Measurements from ENCODE around the gene SORL1. TPM values are rescaled to one million over a fixed set of nuclear protein-coding genes. Genes with fewer than 3 reads are reported as not detected.
"Not testable (repeated sequence)": the region's sequence is repeated elsewhere in the genome, so short reads cannot be mapped to it uniquely, and the experiment has no call there.

The SORL1 gene
- total RNA-seq, 2 donors from 2014 or later, result 273 to 331 TPM

- ATAC-seq (no peak), DNase-seq (no peak)
- Mint-ChIP-seq H3K36me3 (ENCODE audit: low read depth) (peaks cover 17% of the 10 kb centered on the region), H3K4me1 (peaks cover 16% of the 10 kb centered on the region), H3K27me3 (no peaks in the 10 kb centered on the region), H3K27ac (peak overlapping the region; percentile 77), H3K4me3 (no peak overlapping the region)
- no peaks in the 10 kb centered on the region for H3K9me3 ChIP-seq (ENCODE audit: control insufficient read depth, low read length, poor library complexity, severe bottlenecking)
Measured at GRCh38 chr11:121566279-121567168, 114.4 kb downstream of the SORL1 start.

GRCh38 chr11:121567995-121568394 is 115.9 kb downstream of the SORL1 start:
- Mint-ChIP-seq H3K27ac (peak overlapping the region; percentile 77), H3K36me3 (ENCODE audit: low read depth) (peaks cover 14% of the 10 kb centered on the region), H3K4me3 (no peak overlapping the region), H3K4me1 (peaks cover 10% of the 10 kb centered on the region), H3K27me3 (no peaks in the 10 kb centered on the region)
- no peaks in the 10 kb centered on the region for H3K9me3 ChIP-seq (ENCODE audit: control insufficient read depth, low read length, poor library complexity, severe bottlenecking)
- DNase-seq (no peak), ATAC-seq (no peak)

GRCh38 chr11:121569332-121570299 is 117.5 kb downstream of the SORL1 start:
- peak overlapping the region; percentile 74 for H3K27ac Mint-ChIP-seq
- peaks cover 12% of the 10 kb centered on the region for H3K36me3 Mint-ChIP-seq (ENCODE audit: low read depth)
- not testable (repeated sequence) for DNase-seq; H3K4me3 Mint-ChIP-seq; H3K27me3 Mint-ChIP-seq; H3K9me3 ChIP-seq (ENCODE audit: control insufficient read depth, low read length, poor library complexity, severe bottlenecking); H3K4me1 Mint-ChIP-seq
- ATAC-seq, result peak; percentile 64

- H3K27me3 Mint-ChIP-seq, result no peaks in the 10 kb centered on the region
- H3K4me1 Mint-ChIP-seq, result peaks cover 5% of the 10 kb centered on the region
- H3K9me3 ChIP-seq (ENCODE audit: control insufficient read depth, low read length, poor library complexity, severe bottlenecking), result no peaks in the 10 kb centered on the region
- DNase-seq (no peak), ATAC-seq (no peak)
- peak overlapping the region; percentile 74 for H3K27ac Mint-ChIP-seq
- peaks cover 12% of the 10 kb centered on the region for H3K36me3 Mint-ChIP-seq (ENCODE audit: low read depth)
- H3K4me3 Mint-ChIP-seq, result no peak overlapping the region
Measured at GRCh38 chr11:121570453-121570852, 118.3 kb downstream of the SORL1 start.

GRCh38 chr11:121571506-121571905 is 119.4 kb downstream of the SORL1 start:
- Mint-ChIP-seq H3K27ac (peak overlapping the region; percentile 74), H3K4me3 (no peak overlapping the region), H3K36me3 (ENCODE audit: low read depth) (peaks cover 15% of the 10 kb centered on the region), H3K27me3 (no peaks in the 10 kb centered on the region), H3K4me1 (peaks cover 8% of the 10 kb centered on the region)
- H3K9me3 ChIP-seq (ENCODE audit: control insufficient read depth, low read length, poor library complexity, severe bottlenecking), result no peaks in the 10 kb centered on the region
- DNase-seq (no peak), ATAC-seq (no peak)

- Mint-ChIP-seq H3K4me3 (no peak overlapping the region), H3K27ac (no peak overlapping the region), H3K36me3 (ENCODE audit: low read depth) (peaks cover 14% of the 10 kb centered on the region), H3K27me3 (no peaks in the 10 kb centered on the region), H3K4me1 (peaks cover 8% of the 10 kb centered on the region)
- no peaks in the 10 kb centered on the region for H3K9me3 ChIP-seq (ENCODE audit: control insufficient read depth, low read length, poor library complexity, severe bottlenecking)
- ATAC-seq (no peak), DNase-seq (no peak)
Measured at GRCh38 chr11:121572571-121573059, 120.5 kb downstream of the SORL1 start.

- Mint-ChIP-seq H3K4me1 (peaks cover 8% of the 10 kb centered on the region), H3K4me3 (no peak overlapping the region), H3K27me3 (no peaks in the 10 kb centered on the region), H3K27ac (peak overlapping the region; percentile 85), H3K36me3 (ENCODE audit: low read depth) (peaks cover 19% of the 10 kb centered on the region)
- no peaks in the 10 kb centered on the region for H3K9me3 ChIP-seq (ENCODE audit: control insufficient read depth, low read length, poor library complexity, severe bottlenecking)
- no peak for ATAC-seq
- DNase-seq, result no peak
Measured at GRCh38 chr11:121574801-121575200, 122.7 kb downstream of the SORL1 start.

- Mint-ChIP-seq H3K27ac (peak overlapping the region; percentile 85), H3K4me3 (no peak overlapping the region), H3K27me3 (no peaks in the 10 kb centered on the region), H3K4me1 (peaks cover 10% of the 10 kb centered on the region), H3K36me3 (ENCODE audit: low read depth) (peaks cover 24% of the 10 kb centered on the region)
- DNase-seq (no peak), ATAC-seq (peak; percentile 59)
- no peaks in the 10 kb centered on the region for H3K9me3 ChIP-seq (ENCODE audit: control insufficient read depth, low read length, poor library complexity, severe bottlenecking)
Measured at GRCh38 chr11:121575250-121575962, 123.3 kb downstream of the SORL1 start.

- DNase-seq (no peak), ATAC-seq (no peak)
- Mint-ChIP-seq H3K4me1 (peaks cover 11% of the 10 kb centered on the region), H3K4me3 (no peak overlapping the region), H3K27me3 (no peaks in the 10 kb centered on the region), H3K36me3 (ENCODE audit: low read depth) (peaks cover 26% of the 10 kb centered on the region), H3K27ac (peak overlapping the region; percentile 85)
- H3K9me3 ChIP-seq (ENCODE audit: control insufficient read depth, low read length, poor library complexity, severe bottlenecking), result no peaks in the 10 kb centered on the region
Measured at GRCh38 chr11:121575963-121576290, 123.8 kb downstream of the SORL1 start.

- Mint-ChIP-seq H3K27ac (peak overlapping the region; percentile 85), H3K36me3 (ENCODE audit: low read depth) (peaks cover 22% of the 10 kb centered on the region), H3K27me3 (no peaks in the 10 kb centered on the region), H3K4me1 (peaks cover 14% of the 10 kb centered on the region), H3K4me3 (no peak overlapping the region)
- DNase-seq, result no peak
- no peaks in the 10 kb centered on the region for H3K9me3 ChIP-seq (ENCODE audit: control insufficient read depth, low read length, poor library complexity, severe bottlenecking)
- ATAC-seq, result no peak
Measured at GRCh38 chr11:121576531-121576930, 124.4 kb downstream of the SORL1 start.

- Mint-ChIP-seq H3K36me3 (ENCODE audit: low read depth) (peaks cover 22% of the 10 kb centered on the region), H3K27me3 (no peaks in the 10 kb centered on the region), H3K4me3 (no peak overlapping the region), H3K27ac (peak overlapping the region; percentile 85), H3K4me1 (peaks cover 18% of the 10 kb centered on the region)
- no peaks in the 10 kb centered on the region for H3K9me3 ChIP-seq (ENCODE audit: control insufficient read depth, low read length, poor library complexity, severe bottlenecking)
- ATAC-seq, result no peak
- no peak for DNase-seq
Measured at GRCh38 chr11:121577106-121577848, 125.2 kb downstream of the SORL1 start.

- Mint-ChIP-seq H3K27me3 (no peaks in the 10 kb centered on the region), H3K4me1 (peaks cover 28% of the 10 kb centered on the region), H3K4me3 (no peak overlapping the region), H3K36me3 (ENCODE audit: low read depth) (peaks cover 22% of the 10 kb centered on the region), H3K27ac (peak overlapping the region; percentile 85)
- no peak for ATAC-seq
- no peak for DNase-seq
- no peaks in the 10 kb centered on the region for H3K9me3 ChIP-seq (ENCODE audit: control insufficient read depth, low read length, poor library complexity, severe bottlenecking)
Measured at GRCh38 chr11:121578251-121578976, 126.3 kb downstream of the SORL1 start.

All from T-helper 17 cell (primary cell).